CD4-positive, alpha-beta memory T cell (primary cell): ENCODE results near the gene ANKRD13A. TPM values are rescaled to one million over a fixed set of nuclear protein-coding genes. Genes with fewer than 3 reads are reported as not detected.
A peak's percentile ranks its signal among the peaks of the same experiment; 100 is the strongest.
"Not testable (repeated sequence)": the region's sequence is repeated elsewhere in the genome, so short reads cannot be mapped to it uniquely, and the experiment has no call there.

ENCODE experiments used
- CTCF ChIA-PET: fragments of 350-600 bp; sonication (Branson Sonifier 250); formaldehyde crosslinking; loops from one replicate; lab custom pipeline; 2021; ENCODE audit warnings: inconsistent platforms; ENCODE audit not compliant: partially characterized antibody; lab: Charles Lee
- POLR2A ChIA-PET: fragments of 350-600 bp; sonication (Branson Sonifier 250); formaldehyde crosslinking; loops from one replicate; lab custom pipeline; 2021; ENCODE audit not compliant: partially characterized antibody; lab: Charles Lee
- DNase-seq, 5 donors: peaks; one replicate each; pipeline versions ENCODE4 v3.0.0 to v3.0.0-alpha.2; 2020 to 2022; ENCODE audit warnings: mixed read lengths in 1 of 5
- H3K27ac ChIP-seq: one replicate; pipeline ENCODE4 v1.7.0; 2013; ENCODE audit warnings: low read depth, low read length
- H3K27me3 ChIP-seq: 2 replicates; pipeline ENCODE4 v1.7.0; 2013; ENCODE audit warnings: mild to moderate bottlenecking, low read length, moderate library complexity; ENCODE audit not compliant: insufficient read depth
- H3K36me3 ChIP-seq: 2 replicates; pipeline ENCODE4 v1.7.0; 2013; ENCODE audit warnings: mild to moderate bottlenecking, low read length, moderate library complexity; ENCODE audit not compliant: insufficient read depth
- H3K4me1 ChIP-seq: 2 replicates; pipeline ENCODE4 v1.7.0; 2013; ENCODE audit warnings: mild to moderate bottlenecking, low read length, moderate library complexity; ENCODE audit not compliant: insufficient read depth
- H3K4me3 ChIP-seq, 2 donors: one replicate each; pipeline ENCODE4 v1.7.0; 2013; ENCODE audit warnings: low read length in 2 of 2, mild to moderate bottlenecking in 1 of 2
- H3K9me3 ChIP-seq, 2 donors: one replicate each; pipeline ENCODE4 v1.7.0; 2013; ENCODE audit warnings: low read length in 2 of 2, control low read depth in 1 of 2; ENCODE audit not compliant: control insufficient read depth in 1 of 2
- H3K27ac Mint-ChIP-seq, 7 donors: one replicate each; pipeline ENCODE4 v1.8.0; 2020 to 2021; ENCODE audit warnings: mixed read lengths in 7 of 7, mild to moderate bottlenecking in 6 of 7, inconsistent platforms in 3 of 7, moderate library complexity in 3 of 7
- H3K27me3 Mint-ChIP-seq, 2 donors: one replicate each; pipeline ENCODE4 v1.8.0; 2020 to 2021; ENCODE audit warnings: mixed read lengths in 2 of 2
- H3K36me3 Mint-ChIP-seq, 2 donors: one replicate each; pipeline ENCODE4 v1.8.0; 2020 to 2021; ENCODE audit warnings: mixed read lengths in 2 of 2, inconsistent platforms in 1 of 2, mild to moderate bottlenecking in 1 of 2
- H3K4me1 Mint-ChIP-seq, 4 donors: one replicate each; pipeline ENCODE4 v1.8.0; 2020 to 2021; ENCODE audit warnings: mixed read lengths in 4 of 4, mild to moderate bottlenecking in 1 of 4
- H3K4me3 Mint-ChIP-seq, 8 donors: one replicate each; pipeline ENCODE4 v1.8.0; 2020 to 2021; ENCODE audit warnings: mixed read lengths in 8 of 8, mild to moderate bottlenecking in 7 of 8, moderate library complexity in 6 of 8, inconsistent platforms in 3 of 8
- H3K9me3 Mint-ChIP-seq, 8 donors: one replicate each; pipeline ENCODE4 v1.8.0; 2020 to 2021; ENCODE audit warnings: mixed read lengths in 8 of 8, mild to moderate bottlenecking in 5 of 8, inconsistent platforms in 3 of 8, moderate library complexity in 1 of 8
- intact Hi-C: fragments of 100-400 bp; cut with micrococcal nuclease; formaldehyde crosslinking; loops from one replicate; pipeline ENCODE4 v1.15.1; 2023
- polyA plus RNA-seq, 2 donors: library from polyadenylated mRNA; unstranded; fragments of 300-500 nt; fragmentation: Illumina TruSeq; gene quantifications; one replicate each; pipeline ENCODE4 v1.2.3, GENCODE V29; 2021
- total RNA-seq, 2 experiments: library from RNA; stranded (reverse); gene quantifications; one replicate each; pipeline ENCODE4 v1.2.3, GENCODE V29; 2021

ANKRD13A gene
- total and polyA plus RNA-seq, 4 experiments from 2014 or later: 66.6 to 99.7 (median 83.2) TPM

GRCh38 chr12:110008681-110009398, 9.6 kb downstream of the ANKRD13A start:
- H3K27ac ChIP-seq, H3K4me3 ChIP-seq, CTCF ChIA-PET, DNase-seq, intact Hi-C loops, H3K9me3 ChIP-seq, POLR2A ChIA-PET, H3K27me3 Mint-ChIP-seq, H3K9me3 Mint-ChIP-seq, H3K27me3 ChIP-seq: not testable (repeated sequence)
- Histone ChIP-seq H3K4me1 (peaks cover 87% of the 10 kb centered on the region), H3K36me3 (peaks cover 13% of the 10 kb centered on the region)
- Mint-ChIP-seq H3K36me3 (peaks cover 14 to 30% of the 10 kb centered on the region in 2 donors), H3K27ac (peak overlapping the region in 6 of 7 donors; percentile 44 to 94 (median 78)), H3K4me1 (peaks cover 55 to 90% (median 71%) of the 10 kb centered on the region in 4 donors), H3K4me3 (peak overlapping the region in 7 of 8 donors; percentile 47 to 78 (median 65))

DNA sequence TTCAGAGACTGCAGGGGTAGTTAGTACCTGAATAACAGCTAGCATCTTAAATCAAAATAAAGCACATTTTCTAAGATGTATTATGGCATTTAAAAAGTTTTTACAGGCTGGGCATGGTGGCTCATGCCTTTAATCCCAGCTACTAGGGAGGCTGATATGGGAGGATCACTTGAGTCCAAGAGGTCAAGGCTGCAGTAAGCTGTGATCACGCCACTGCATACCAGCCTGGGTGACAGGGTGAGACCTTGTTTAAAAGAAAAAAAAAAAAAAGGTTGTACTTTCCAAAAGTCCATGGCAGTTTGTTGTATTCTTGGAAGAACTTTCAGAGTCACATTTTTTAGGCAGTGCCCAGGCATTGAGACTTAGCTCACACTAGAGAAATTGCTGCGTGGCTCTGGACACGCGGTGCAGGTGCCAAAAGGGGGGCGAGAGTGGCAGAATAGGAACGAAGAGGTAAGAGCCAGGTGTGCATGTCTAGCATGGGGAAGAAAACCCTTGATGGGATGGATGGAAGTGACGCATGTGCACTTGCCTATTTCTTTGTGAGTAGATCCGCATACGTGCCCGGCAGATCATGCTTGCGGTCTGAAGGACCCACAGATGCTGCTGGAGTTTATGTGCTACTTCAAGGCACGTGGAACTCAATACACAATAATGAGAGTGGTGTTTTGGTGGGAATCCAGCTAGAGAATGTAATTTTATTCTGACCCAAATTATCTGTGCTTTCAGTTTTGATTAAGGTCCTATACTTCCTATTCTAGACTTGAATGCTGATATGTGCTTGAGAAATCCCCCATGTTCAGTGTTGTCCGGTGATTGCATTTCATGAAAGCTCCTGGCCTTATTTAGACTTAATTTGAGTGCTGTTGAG, 11.9 kb downstream of the ANKRD13A start:
- DNase-seq: peak in 3 of 5 donors; percentile 32 to 76 (median 46)
- CTCF ChIA-PET: interaction anchor here (0.8 to 1.7 kb wide), 2 partner anchors 10 to 11 kb away, joined by 3 to 4 read pairs; no protein-coding TSS in a partner anchor
- peaks cover 52 to 80% (median 66%) of the 10 kb centered on the region in 4 donors for H3K4me1 Mint-ChIP-seq
- no peaks in the 10 kb centered on the region for H3K9me3 Mint-ChIP-seq
- peaks cover 13% of the 10 kb centered on the region for H3K36me3 ChIP-seq
- H3K36me3 Mint-ChIP-seq: peaks cover 18 to 41% of the 10 kb centered on the region in 2 donors
- intact Hi-C loops: loop anchor here (2.0 kb wide), 1 partner anchor 16 kb away; no protein-coding TSS in a partner anchor
- peak overlapping the region in 1 of 2 donors; percentile 2 for H3K4me3 ChIP-seq
- H3K27ac Mint-ChIP-seq: peak overlapping the region; percentile 79 to 97 (median 94)
- no peaks in the 10 kb centered on the region for H3K27me3 Mint-ChIP-seq
- POLR2A ChIA-PET: interaction anchor here (0.5 to 2.8 kb wide), 4 partner anchors 12 to 65 kb away, joined by 3 to 19 read pairs (median 12); partner anchors contain the start of genes ANKRD13A and GIT2
- H3K27me3 ChIP-seq: no peaks in the 10 kb centered on the region
- H3K4me3 Mint-ChIP-seq: peak overlapping the region; percentile 70 to 89 (median 78)
- peaks cover 78% of the 10 kb centered on the region for H3K4me1 ChIP-seq
- H3K9me3 ChIP-seq: no peaks in the 10 kb centered on the region
- peak overlapping the region; percentile 43 for H3K27ac ChIP-seq

DNA sequence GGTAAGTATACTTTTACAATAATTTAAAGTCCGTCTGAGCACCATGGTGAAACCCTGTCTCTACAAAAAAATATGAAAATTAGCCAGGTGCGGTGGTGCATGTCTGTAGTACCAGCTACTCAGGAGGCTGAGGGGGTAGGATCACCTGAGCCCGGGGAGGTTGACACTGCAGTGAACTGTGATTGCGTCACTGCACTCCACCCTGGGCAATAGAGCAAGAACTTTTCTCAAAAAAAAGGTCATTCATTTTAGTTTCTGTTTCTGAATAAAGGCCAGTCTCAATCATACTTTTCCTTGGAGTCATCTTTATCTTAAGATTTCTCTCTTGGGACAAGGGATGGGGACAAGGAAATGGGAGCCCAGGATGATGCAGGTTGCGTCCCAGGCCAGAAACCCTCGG, 12.9 kb downstream of the ANKRD13A start:
- Mint-ChIP-seq H3K4me3 (peak overlapping the region; percentile 2 to 89 (median 72)), H3K36me3 (peaks cover 22 to 46% of the 10 kb centered on the region in 2 donors), H3K27me3 (no peaks in the 10 kb centered on the region), H3K27ac (peak overlapping the region; percentile 79 to 97 (median 94)), H3K4me1 (peaks cover 44 to 69% (median 56%) of the 10 kb centered on the region in 4 donors), H3K9me3 (no peaks in the 10 kb centered on the region)
- ChIA-PET CTCF (interaction anchor here (1.4 to 2.3 kb wide), 4 partner anchors 9 to 33 kb away, joined by 3 to 11 read pairs (median 4); no protein-coding TSS in a partner anchor), POLR2A (interaction anchor here (1.3 to 2.8 kb wide), 5 partner anchors 11 to 45 kb away, joined by 3 to 19 read pairs (median 15); partner anchors contain the start of genes ANKRD13A and GIT2)
- Histone ChIP-seq H3K27me3 (no peaks in the 10 kb centered on the region), H3K4me1 (peaks cover 68% of the 10 kb centered on the region), H3K9me3 (no peaks in the 10 kb centered on the region), H3K27ac (peak overlapping the region; percentile 43), H3K36me3 (peaks cover 16% of the 10 kb centered on the region), H3K4me3 (no peak overlapping the region)
- intact Hi-C loops: no loop called here
- DNase-seq: peak in 4 of 5 donors; percentile 35 to 81 (median 44)

DNA sequence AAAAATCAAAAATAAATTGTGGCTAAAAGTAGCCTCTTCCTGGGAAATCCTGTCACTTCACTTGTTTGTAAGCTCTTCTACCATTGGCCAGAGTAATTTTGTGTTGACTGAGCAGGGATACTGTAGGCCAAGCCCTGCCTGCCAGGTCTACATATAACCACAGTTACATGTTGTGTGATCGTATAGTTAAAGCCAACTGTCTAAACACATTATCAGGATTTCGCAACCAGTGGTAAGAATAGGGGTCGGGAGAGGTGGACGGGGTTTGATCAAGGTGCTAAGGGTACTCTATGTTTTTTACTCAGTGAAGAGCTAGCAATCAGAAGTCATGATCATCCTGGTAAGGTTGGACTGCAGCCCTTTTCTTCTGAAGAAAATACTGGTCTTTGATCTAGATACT, 13.4 kb downstream of the ANKRD13A start:
- POLR2A ChIA-PET: interaction anchor here (1.3 to 2.8 kb wide), 4 partner anchors 12 to 45 kb away, joined by 3 to 19 read pairs (median 9); partner anchors contain the start of genes ANKRD13A and GIT2
- Mint-ChIP-seq H3K27ac (peak overlapping the region; percentile 79 to 97 (median 94)), H3K9me3 (no peaks in the 10 kb centered on the region), H3K4me3 (peak overlapping the region in 4 of 8 donors; percentile 55 to 77 (median 72)), H3K4me1 (peaks cover 44 to 67% (median 56%) of the 10 kb centered on the region in 4 donors), H3K36me3 (peaks cover 22 to 51% of the 10 kb centered on the region in 2 donors), H3K27me3 (no peaks in the 10 kb centered on the region)
- DNase-seq: no peak
- intact Hi-C loops: no loop called here
- H3K4me3 ChIP-seq: no peak overlapping the region
- H3K4me1 ChIP-seq: peaks cover 66% of the 10 kb centered on the region
- no peaks in the 10 kb centered on the region for H3K27me3 ChIP-seq
- peak overlapping the region; percentile 43 for H3K27ac ChIP-seq
- peaks cover 20% of the 10 kb centered on the region for H3K36me3 ChIP-seq
- H3K9me3 ChIP-seq: no peaks in the 10 kb centered on the region
- CTCF ChIA-PET: interaction anchor here (1.2 to 2.3 kb wide), 8 partner anchors 10 to 167 kb away, joined by 3 to 11 read pairs (median 4); no protein-coding TSS in a partner anchor

- ChIA-PET POLR2A (no interaction called here), CTCF (interaction anchor here (0.7 to 1.6 kb wide), 9 partner anchors 16 to 161 kb away, joined by 3 to 5 read pairs (median 3); partner anchors contain the start of genes ANKRD13A and GIT2)
- H3K36me3 ChIP-seq: peaks cover 42% of the 10 kb centered on the region
- DNase-seq: peak in 3 of 5 donors; percentile 45 to 51 (median 45)
- H3K27me3 ChIP-seq: no peaks in the 10 kb centered on the region
- Mint-ChIP-seq H3K4me1 (peaks cover 29 to 43% (median 37%) of the 10 kb centered on the region in 4 donors), H3K36me3 (peaks cover 35 to 64% of the 10 kb centered on the region in 2 donors), H3K4me3 (peak overlapping the region in 7 of 8 donors; percentile 32 to 84 (median 60)), H3K9me3 (no peaks in the 10 kb centered on the region), H3K27ac (peak overlapping the region; percentile 61 to 94 (median 84)), H3K27me3 (no peaks in the 10 kb centered on the region)
- intact Hi-C loops: loop anchor here (1.0 to 5.0 kb wide), 5 partner anchors 68 to 208 kb away; partner anchors contain the start of gene TCHP
- no peaks in the 10 kb centered on the region for H3K9me3 ChIP-seq
- H3K4me1 ChIP-seq: peaks cover 42% of the 10 kb centered on the region
- H3K4me3 ChIP-seq: no peak overlapping the region
- peak overlapping the region; percentile 46 for H3K27ac ChIP-seq
These were observed 15.9 kb downstream of the ANKRD13A start for GRCh38 chr12:110015132-110015531.

DNA sequence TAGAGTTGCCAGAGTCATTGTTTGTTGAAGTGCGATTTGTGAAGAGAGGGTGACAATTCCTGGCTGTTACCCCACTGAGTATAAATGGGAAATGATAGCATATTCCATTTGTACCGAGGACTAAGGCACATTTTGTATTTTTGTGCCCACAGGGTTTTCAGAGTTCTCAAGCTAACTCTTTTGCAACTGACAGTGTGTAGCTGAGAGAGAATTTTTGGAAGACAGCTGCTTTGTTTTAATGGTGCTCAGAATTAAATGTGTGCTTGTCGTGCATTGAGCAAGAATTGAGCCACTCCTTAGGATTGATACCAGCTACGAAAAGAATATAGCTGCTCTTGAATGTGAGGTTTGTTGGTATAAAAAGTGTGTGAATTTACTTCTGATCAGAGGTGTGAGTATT, 21.7 kb downstream of the ANKRD13A start:
- Histone ChIP-seq H3K27ac (no peak overlapping the region), H3K4me3 (no peak overlapping the region), H3K9me3 (no peaks in the 10 kb centered on the region), H3K4me1 (no peaks in the 10 kb centered on the region), H3K36me3 (peaks cover 72% of the 10 kb centered on the region), H3K27me3 (no peaks in the 10 kb centered on the region)
- Mint-ChIP-seq H3K27ac (peak overlapping the region in 1 of 7 donors; percentile 15), H3K4me3 (no peak overlapping the region), H3K4me1 (peaks cover 0 to 3% (median under 1%) of the 10 kb centered on the region in 4 donors), H3K9me3 (no peaks in the 10 kb centered on the region), H3K27me3 (no peaks in the 10 kb centered on the region), H3K36me3 (peaks cover 48 to 78% of the 10 kb centered on the region in 2 donors)
- intact Hi-C loops: no loop called here
- ChIA-PET CTCF (interaction anchor here (0.6 to 1.0 kb wide), 4 partner anchors 10 to 216 kb away, joined by 3 to 4 read pairs (median 3); no protein-coding TSS in a partner anchor), POLR2A (no interaction called here)
- DNase-seq: no peak
